ENCODE data around the gene UTP15.

GRCh38 chr5:73630765-73631164, 65.2 kb downstream of the UTP15 start:
- TF ChIP-seq POLR2A (IDR thresholded peaks at IDR 0.05; ENCODE audit: low read length) (no peak), GATA1 (IDR thresholded peaks at IDR 0.05; ENCODE audit: low read depth, low read length) (no peak)
